ENCODE data around the gene ZKSCAN5. TPM values are rescaled to one million over a fixed set of nuclear protein-coding genes. Genes with fewer than 3 reads are reported as not detected.
"Not testable (repeated sequence)": the region's sequence is repeated elsewhere in the genome, so short reads cannot be mapped to it uniquely, and the experiment has no call there.

ZKSCAN5 gene
- total RNA-seq, 1 experiment from 2014 or later, result 13.2 TPM

DNA sequence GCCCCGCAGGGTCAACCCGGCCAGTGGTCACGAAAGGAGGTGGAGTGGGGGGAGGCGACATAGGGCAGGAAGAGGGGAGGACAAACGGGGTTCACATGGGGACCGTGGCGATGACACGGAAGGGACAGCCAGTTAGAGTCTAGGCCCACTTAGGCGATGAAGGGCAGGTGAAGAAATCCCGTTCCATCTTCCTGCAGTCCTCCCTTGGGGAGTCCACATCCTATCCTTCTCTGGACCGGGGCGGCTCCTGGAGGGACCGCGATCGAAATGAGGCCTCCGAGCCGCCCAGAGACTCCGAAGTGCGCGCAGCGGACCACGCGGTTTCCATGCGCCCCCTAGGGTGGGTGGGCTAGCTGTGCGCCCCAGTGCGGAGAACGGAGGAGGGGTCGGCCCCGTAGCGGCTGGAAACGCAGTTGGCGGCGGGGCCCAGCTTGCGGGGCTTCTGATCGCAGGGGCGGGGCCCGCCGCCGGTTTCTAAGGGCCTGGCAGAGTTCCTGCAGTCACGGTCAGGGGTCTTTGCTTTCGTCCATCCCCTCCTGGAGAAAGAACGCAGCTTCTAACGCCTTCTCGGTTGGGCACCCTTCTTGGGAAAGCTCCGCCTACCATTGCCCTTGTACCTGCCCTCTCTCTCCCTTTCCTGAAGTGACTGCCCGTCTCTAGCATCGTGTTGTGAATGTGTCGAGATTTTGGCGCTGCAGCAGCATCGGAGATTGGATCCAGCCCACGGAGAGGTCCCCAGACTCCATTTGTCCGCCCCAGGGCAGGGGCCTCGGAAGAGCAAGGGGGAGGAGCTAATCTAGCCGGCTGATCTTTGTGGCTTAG is 75.7 kb downstream of the ZKSCAN5 start:
- no peaks in the 10 kb centered on the region for H4K20me1 ChIP-seq (ENCODE audit: insufficient read depth)
- no peak overlapping the region for H2AFZ ChIP-seq
- no peaks in the 10 kb centered on the region for H3K79me2 ChIP-seq (ENCODE audit: low read depth)
- H3F3A ChIP-seq (ENCODE audit: insufficient read depth, low read depth), result no peaks in the 10 kb centered on the region; the same call in 1 of the 2 replicates
- no peak for TF ChIP-seq EZH2 (IDR thresholded peaks at IDR 0.05; ENCODE audit: low read depth)
- TF ChIP-seq, protein P1, sequence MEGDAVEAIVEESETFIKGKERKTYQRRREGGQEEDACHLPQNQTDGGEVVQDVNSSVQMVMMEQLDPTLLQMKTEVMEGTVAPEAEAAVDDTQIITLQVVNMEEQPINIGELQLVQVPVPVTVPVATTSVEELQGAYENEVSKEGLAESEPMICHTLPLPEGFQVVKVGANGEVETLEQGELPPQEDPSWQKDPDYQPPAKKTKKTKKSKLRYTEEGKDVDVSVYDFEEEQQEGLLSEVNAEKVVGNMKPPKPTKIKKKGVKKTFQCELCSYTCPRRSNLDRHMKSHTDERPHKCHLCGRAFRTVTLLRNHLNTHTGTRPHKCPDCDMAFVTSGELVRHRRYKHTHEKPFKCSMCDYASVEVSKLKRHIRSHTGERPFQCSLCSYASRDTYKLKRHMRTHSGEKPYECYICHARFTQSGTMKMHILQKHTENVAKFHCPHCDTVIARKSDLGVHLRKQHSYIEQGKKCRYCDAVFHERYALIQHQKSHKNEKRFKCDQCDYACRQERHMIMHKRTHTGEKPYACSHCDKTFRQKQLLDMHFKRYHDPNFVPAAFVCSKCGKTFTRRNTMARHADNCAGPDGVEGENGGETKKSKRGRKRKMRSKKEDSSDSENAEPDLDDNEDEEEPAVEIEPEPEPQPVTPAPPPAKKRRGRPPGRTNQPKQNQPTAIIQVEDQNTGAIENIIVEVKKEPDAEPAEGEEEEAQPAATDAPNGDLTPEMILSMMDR (conservative IDR thresholded peaks at IDR 0.05), result no peak
- H3K27ac ChIP-seq, result no peak overlapping the region
- POLR2A ChIA-PET (ENCODE audit: unreplicated experiment), result no interaction called here
- no peak overlapping the region for H3K4me3 ChIP-seq
- peaks cover 25% of the 10 kb centered on the region; the same call in 1 of the 2 replicates for H3K27me3 ChIP-seq (ENCODE audit: insufficient read depth, low read depth)
- no peak overlapping the region for H3K4me2 ChIP-seq
- no peaks in the 10 kb centered on the region for H3K36me3 ChIP-seq (ENCODE audit: low read depth)
- no peak for DNase-seq
- no peaks in the 10 kb centered on the region for H3K9me3 ChIP-seq (ENCODE audit: insufficient read depth, low read depth)
- intact Hi-C loops (cut with micrococcal nuclease; ENCODE audit: unreplicated experiment), result no loop called here
- CTCF ChIA-PET, result no interaction called here
- no peaks in the 10 kb centered on the region for H3K4me1 ChIP-seq (replicated peaks; ENCODE audit: insufficient read depth)
- H3K9me2 ChIP-seq (ENCODE audit: insufficient read depth), result no peaks in the 10 kb centered on the region
- no TSS peak for BruUV-seq (replicated peaks)

DNA sequence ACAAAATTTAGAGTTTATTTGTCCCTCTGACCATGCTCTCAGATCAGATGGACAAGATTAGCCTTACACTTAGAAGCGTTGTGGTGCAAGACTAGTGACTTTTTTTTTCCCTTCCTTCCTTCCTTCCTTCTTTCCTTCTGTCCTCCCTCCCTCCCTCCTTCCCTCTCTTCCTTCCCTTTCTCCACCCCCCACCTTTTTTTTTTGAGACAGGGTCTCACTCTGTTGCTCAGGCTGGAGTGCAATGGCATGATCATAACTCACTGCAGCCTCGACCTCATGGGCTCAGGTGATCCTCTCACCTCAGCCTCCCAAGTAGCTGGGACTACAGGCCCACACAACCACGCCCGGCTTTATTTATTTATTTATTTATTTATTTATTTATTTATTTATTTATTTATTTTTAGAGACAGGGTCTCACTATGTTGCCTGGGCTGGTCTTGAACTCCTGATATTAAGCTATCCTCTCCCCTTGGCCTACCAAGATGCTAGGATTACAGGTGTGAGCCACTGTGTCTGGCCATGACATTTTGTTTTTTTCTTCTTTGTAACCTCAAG is 76.4 kb downstream of the ZKSCAN5 start:
- H4K20me1 ChIP-seq (ENCODE audit: insufficient read depth); H3K27ac ChIP-seq; H3K4me2 ChIP-seq; H3K36me3 ChIP-seq (ENCODE audit: low read depth); BruUV-seq (replicated peaks); H3F3A ChIP-seq (ENCODE audit: insufficient read depth, low read depth); DNase-seq; H3K79me2 ChIP-seq (ENCODE audit: low read depth); H2AFZ ChIP-seq; H3K4me1 ChIP-seq (replicated peaks; ENCODE audit: insufficient read depth); H3K9me3 ChIP-seq (ENCODE audit: insufficient read depth, low read depth); intact Hi-C loops (cut with micrococcal nuclease; ENCODE audit: unreplicated experiment); H3K9me2 ChIP-seq (ENCODE audit: insufficient read depth); CTCF ChIA-PET; H3K4me3 ChIP-seq: not testable (repeated sequence)
- peaks cover 27% of the 10 kb centered on the region; the same call in 1 of the 2 replicates for H3K27me3 ChIP-seq (ENCODE audit: insufficient read depth, low read depth)
- POLR2A ChIA-PET (ENCODE audit: unreplicated experiment), result interaction anchor here (0.7 kb wide), 1 partner anchor 374 kb away, joined by 10 read pairs; no protein-coding TSS in a partner anchor

Other genes with a start within 250 kb of the ZKSCAN5 start
- 11.7 and 18.0 TPM in 2 replicates for gene MYH16, start 231.8 kb upstream of the ZKSCAN5 start, total RNA-seq (2021)
- 274 and 305 TPM in 2 replicates for gene ARPC1A, start 178.8 kb upstream of the ZKSCAN5 start, total RNA-seq (2021)
- gene ARPC1B, start 129.9 kb upstream of the ZKSCAN5 start, total RNA-seq (2021), result 276 and 289 TPM in 2 replicates
- 141 and 180 TPM in 2 replicates for gene PDAP1, start 96.1 kb upstream of the ZKSCAN5 start, total RNA-seq (2021)
- 167 and 178 TPM in 2 replicates for gene BUD31, start 95.7 kb upstream of the ZKSCAN5 start, total RNA-seq (2021)
- gene PTCD1, start 65.9 kb upstream of the ZKSCAN5 start, total RNA-seq (2021), result 8.0 and 8.8 TPM in 2 replicates
- gene CPSF4, start 65.7 kb upstream of the ZKSCAN5 start, total RNA-seq (2021), result 69.0 and 81.5 TPM in 2 replicates
- gene ATP5MF, start 38.5 kb upstream of the ZKSCAN5 start, total RNA-seq (2021), result 251 and 660 TPM in 2 replicates
- 30.8 and 38.8 TPM in 2 replicates for gene ZNF789, start 31.8 kb upstream of the ZKSCAN5 start, total RNA-seq (2021)
- 21.1 and 34.1 TPM in 2 replicates for gene ZNF394, start 4.4 kb upstream of the ZKSCAN5 start, total RNA-seq (2021)
- gene FAM200A, start 47.5 kb downstream of the ZKSCAN5 start, total RNA-seq (2021), result 6.9 and 7.1 TPM in 2 replicates
- gene ZNF655, start 54.0 kb downstream of the ZKSCAN5 start, total RNA-seq (2021), result 75.6 and 83.0 TPM in 2 replicates
- 1.5 and 1.8 TPM in 2 replicates for gene TMEM225B, start 93.6 kb downstream of the ZKSCAN5 start, total RNA-seq (2021)
- 20.5 and 21.8 TPM in 2 replicates for gene ZSCAN25, start 112.3 kb downstream of the ZKSCAN5 start, total RNA-seq (2021)
- gene CYP3A5, start 175.3 kb downstream of the ZKSCAN5 start, total RNA-seq (2021), result 2.0 and 3.2 TPM in 2 replicates
- gene CYP3A7, start 230.5 kb downstream of the ZKSCAN5 start, total RNA-seq (2021), result not detected in 2 replicates